K562 (cell line): ENCODE results near the gene KISS1. TPM values are rescaled to one million over a fixed set of nuclear protein-coding genes. Genes with fewer than 3 reads are reported as not detected.

ENCODE experiments used
- ATAC-seq: fragments of 200-7000 bp; cut with Tn5 transposase; 3 replicates; pipeline ENCODE4 v1.9.1; 2020; ENCODE audit warnings: moderate library complexity
- BruUV-seq: library from RNA; stranded (reverse); fragments of 400-500 nt; replicated peaks from 2 replicates; lab custom pipeline; 2021; lab: Mats Ljungman, UMichigan
- CTCF ChIA-PET: fragments of 300-600 bp; formaldehyde crosslinking; extraction: SDS; loops from one replicate; lab custom pipeline; 2021; ENCODE audit warnings: low intra/inter-chr PET ratio; lab: Yijun Ruan, JAX
- POLR2A ChIA-PET: fragments of 300-600, 350-650 bp; sonication (Branson Sonifier 250); formaldehyde crosslinking; extraction: SDS; loops from one replicate; lab custom pipeline; 2021; ENCODE audit warnings: antibody characterized with exemption, inconsistent platforms; lab: Yijun Ruan, JAX
- DNase-seq, 4 experiments: peaks; one replicate each; pipeline versions ENCODE4 v3.0.0 to v3.0.0-alpha.2; 2011 to 2018; ENCODE audit warnings: low spot score in 3 of 4, mixed read lengths in 3 of 4; ENCODE audit errors: extremely low read depth in 1 of 4
- FAIRE-seq: peaks from 2 replicates; lab custom pipeline; 2011; peaks lifted over from hg19 to GRCh38; lab: Jason Lieb, UNC
- H2AFZ ChIP-seq: 2 replicates; pipeline ENCODE4 v1.6.0; 2011; ENCODE audit warnings: low read depth, low read length, control low read depth, inconsistent platforms
- H3K27ac ChIP-seq: fragments of 200-600 bp; 3 replicates; pipeline ENCODE4 v1.8.0; 2011; ENCODE audit warnings: low read depth, mild to moderate bottlenecking, control low read depth, inconsistent platforms, low read length, moderate library complexity, mixed read lengths; ENCODE audit errors: extremely low read depth
- H3K27me3 ChIP-seq, 2 experiments: fragments of 300-600 bp in 1 of 2; 2 replicates in 1 of 2; 3 replicates in 1 of 2; pipeline versions ENCODE4 v1.6.0 to v1.8.0; 2011; ENCODE audit warnings: inconsistent platforms in 2 of 2, low read length in 2 of 2, mild to moderate bottlenecking in 1 of 2, mixed read lengths in 1 of 2, moderate library complexity in 1 of 2; ENCODE audit not compliant: control insufficient read depth in 2 of 2, insufficient read depth in 2 of 2
- H3K36me3 ChIP-seq: fragments of 300-600 bp; 3 replicates; pipeline ENCODE4 v1.8.0; 2011; ENCODE audit warnings: mild to moderate bottlenecking, low read length, inconsistent platforms; ENCODE audit not compliant: control insufficient read depth, insufficient read depth
- H3K4me1 ChIP-seq, 2 experiments: fragments of 200-600 bp in 1 of 2; replicated peaks in 1 of 2; 2 replicates in 1 of 2; 3 replicates in 1 of 2; pipeline versions ENCODE4 v1.5.1 to v1.8.0; 2011; ENCODE audit warnings: inconsistent platforms in 2 of 2, low read length in 2 of 2, mild to moderate bottlenecking in 1 of 2, mixed read lengths in 1 of 2, moderate library complexity in 1 of 2; ENCODE audit not compliant: control insufficient read depth in 2 of 2, insufficient read depth in 2 of 2
- H3K4me2 ChIP-seq: 2 replicates; pipeline ENCODE4 v1.6.1; 2011; ENCODE audit warnings: low read length, control low read depth, inconsistent platforms, mixed read lengths; ENCODE audit not compliant: insufficient read depth
- H3K4me3 ChIP-seq: fragments of 200-600 bp; sonication (generic), shearing (Covaris generic); 2 replicates; pipeline ENCODE4 v1.5.1; 2016; ENCODE audit warnings: control low read depth, inconsistent platforms
- H3K79me2 ChIP-seq: fragments of 200-600 bp; 3 replicates; pipeline ENCODE4 v1.8.0; 2011; ENCODE audit warnings: low read length, inconsistent platforms; ENCODE audit not compliant: control insufficient read depth, insufficient read depth
- H3K9ac ChIP-seq, 2 experiments: 2 replicates each; pipeline versions ENCODE4 v1.6.0 to v1.6.1; 2011; ENCODE audit warnings: low read depth in 2 of 2, low read length in 2 of 2, control low read depth in 1 of 2, inconsistent platforms in 1 of 2, mild to moderate bottlenecking in 1 of 2, mixed read lengths in 1 of 2; ENCODE audit not compliant: insufficient read depth in 1 of 2
- H3K9me1 ChIP-seq: one replicate; pipeline ENCODE4 v1.6.0; 2011; ENCODE audit warnings: inconsistent platforms, mild to moderate bottlenecking, low read length, moderate library complexity; ENCODE audit not compliant: control insufficient read depth, insufficient read depth
- H3K9me3 ChIP-seq: replicated peaks from 2 replicates; pipeline ENCODE4 v1.5.1; 2011; ENCODE audit warnings: low read depth, low read length, inconsistent platforms; ENCODE audit not compliant: control insufficient read depth, insufficient read depth
- H4K20me1 ChIP-seq: replicated peaks from 2 replicates; pipeline ENCODE4 v1.6.1; 2011; ENCODE audit warnings: low read length, inconsistent platforms, mixed read lengths; ENCODE audit not compliant: control insufficient read depth, insufficient read depth
- CBX5 ChIP-seq: IDR thresholded peaks from 2 replicates; pipeline ENCODE4 v1.6.1; 2014; ENCODE audit warnings: low read depth, borderline replicate concordance
- CREM ChIP-seq: IDR thresholded peaks from 2 replicates; pipeline ENCODE4 v1.6.1; 2014; ENCODE audit warnings: antibody characterized with exemption, low read depth
- HNRNPK ChIP-seq: fragments of 200-400 bp; formaldehyde crosslinking; IDR thresholded peaks from one replicate; pipeline ENCODE4 v1.6.1; 2018; ENCODE audit warnings: mild to moderate bottlenecking, low read depth, low read length; ENCODE audit not compliant: poor library complexity, severe bottlenecking
- MYC ChIP-seq, 2 experiments: fragments of 250-450 bp in 1 of 2; sonication (Bioruptor Pico) in 1 of 2; IDR thresholded peaks; 2 replicates each; pipeline versions ENCODE4 v1.5.1 to v1.6.1; 2012 to 2021; ENCODE audit warnings: low read depth in 2 of 2, borderline replicate concordance in 1 of 2, improper control_type of control experiment in 1 of 2, low read length in 1 of 2, mild to moderate bottlenecking in 1 of 2, moderate library complexity in 1 of 2
- STAG1 ChIP-seq: sonication (generic); formaldehyde crosslinking; IDR thresholded peaks from 2 replicates; pipeline ENCODE4 v1.5.0; 2020; ENCODE audit warnings: missing genetic modification reagents, borderline replicate concordance
- TARDBP ChIP-seq: fragments of 450-650 bp; IDR thresholded peaks from 2 replicates; pipeline ENCODE4 v1.6.1; 2016
- ZNF347 ChIP-seq: fragments of 450-650 bp; formaldehyde crosslinking; IDR thresholded peaks from 2 replicates; pipeline ENCODE4 v1.4.0; 2020; ENCODE audit warnings: low read depth, mild to moderate bottlenecking, moderate library complexity
- ZNF436 ChIP-seq: fragments of 250-450, 450-650 bp; sonication (Bioruptor Pico); formaldehyde crosslinking; IDR thresholded peaks from 2 replicates; pipeline ENCODE4 v1.7.0; 2020; ENCODE audit warnings: mild to moderate bottlenecking
- WGBS: fragments of 100-300 bp; shearing (Covaris generic); methylation state at CpG from one replicate; pipeline ENCODE4 v1.1.6; 2016; ENCODE audit warnings: low coverage, mixed read lengths; ENCODE audit not compliant: insufficient coverage; ENCODE audit errors: missing lambda C conversion rate; 5-methylcytosine and 5-hydroxymethylcytosine counted together
- in situ Hi-C: fragments of 300-500 bp; cut with MboI; formaldehyde crosslinking; loops from 4 replicates; pipeline ENCODE4 v1.15.0; 2018; ENCODE audit warnings: inconsistent platforms, mixed read lengths
- intact Hi-C: fragments of 100-400 bp; cut with micrococcal nuclease; formaldehyde crosslinking; loops from 2 replicates; pipeline ENCODE4 v1.14.2; 2022
- polyA plus RNA-seq, 8 experiments: library from polyadenylated mRNA; depleted of rRNA in 4 of 8; stranded (reverse) in 5 of 8; unstranded in 3 of 8; fragments of >200 nt; fragmentation: Nextera tagmentation in 2 of 8; fragmentation: Illumina TruSeq in 1 of 8; extraction: Ambion mirVana in 2 of 8; extraction: Trizol in 1 of 8; gene quantifications; 2 replicates each; pipeline versions ENCODE4 v1.2.1 to v1.2.3, GENCODE V29; 2011 to 2014; ENCODE audit warnings: inconsistent platforms in 1 of 8, missing spikeins in 1 of 8
- total RNA-seq, 7 experiments: library from RNA; depleted of rRNA in 6 of 7; stranded (reverse); fragments of >200 nt in 6 of 7; fragmentation: Illumina TruSeq in 2 of 7; extraction: Trizol in 2 of 7; gene quantifications; 2 replicates each; pipeline versions ENCODE4 v1.2.1 to v1.2.3, GENCODE V29; 2011 to 2021; ENCODE audit warnings: low replicate concordance in 1 of 7
- TF ChIP-seq, protein P1 (sequence below): fragments of 450-650 bp; IDR thresholded peaks from 2 replicates; pipeline ENCODE4 v1.6.1; 2016; ENCODE audit warnings: missing biosample characterization, missing genetic modification characterization
- TF ChIP-seq, protein P2 (sequence below): fragments of 250-450 bp; sonication (Bioruptor Pico); IDR thresholded peaks from 2 replicates; pipeline ENCODE4 v1.8.0; 2021; ENCODE audit warnings: moderate library complexity, mild to moderate bottlenecking, inconsistent platforms
- TF ChIP-seq, protein P3 (sequence below): fragments of 250-450 bp; sonication (Bioruptor Pico); IDR thresholded peaks from 2 replicates; pipeline ENCODE4 v1.5.0; 2021

KISS1 gene
- total and polyA plus RNA-seq, 9 of the 15 experiments (the other 6 are each of a cell fraction or from before 2014, with no cell fraction given), result 0.31 TPM; not detected in 8

DNA sequence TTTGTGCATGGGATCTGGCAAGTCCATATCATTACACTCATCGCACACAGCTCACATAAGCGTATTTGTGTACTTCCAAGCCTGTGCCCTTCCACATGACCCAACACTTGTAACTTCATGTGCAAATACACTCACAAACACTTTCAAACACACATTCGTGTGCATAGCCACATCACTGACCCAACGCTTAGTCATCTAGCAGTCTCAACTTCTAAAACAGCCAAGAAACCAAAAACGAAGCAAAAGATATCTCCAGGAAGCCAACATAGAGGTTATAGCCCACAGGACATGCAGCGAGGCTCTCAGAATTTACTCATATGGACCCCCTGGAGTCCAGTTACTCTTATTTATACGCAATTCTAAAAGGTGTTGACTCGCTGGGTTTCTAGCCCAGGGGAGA, 28.4 kb upstream of the KISS1 start (continued):
- TF ChIP-seq, protein P1, sequence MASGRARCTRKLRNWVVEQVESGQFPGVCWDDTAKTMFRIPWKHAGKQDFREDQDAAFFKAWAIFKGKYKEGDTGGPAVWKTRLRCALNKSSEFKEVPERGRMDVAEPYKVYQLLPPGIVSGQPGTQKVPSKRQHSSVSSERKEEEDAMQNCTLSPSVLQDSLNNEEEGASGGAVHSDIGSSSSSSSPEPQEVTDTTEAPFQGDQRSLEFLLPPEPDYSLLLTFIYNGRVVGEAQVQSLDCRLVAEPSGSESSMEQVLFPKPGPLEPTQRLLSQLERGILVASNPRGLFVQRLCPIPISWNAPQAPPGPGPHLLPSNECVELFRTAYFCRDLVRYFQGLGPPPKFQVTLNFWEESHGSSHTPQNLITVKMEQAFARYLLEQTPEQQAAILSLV (tag), result no peak
- TF ChIP-seq, protein P2, sequence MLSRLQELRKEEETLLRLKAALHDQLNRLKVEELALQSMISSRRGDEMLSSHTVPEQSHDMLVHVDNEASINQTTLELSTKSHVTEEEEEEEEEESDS (CRISPR knock-in tag), result no peak
- TF ChIP-seq HNRNPK, result no peak
- no peak for TF ChIP-seq STAG1 (CRISPR knock-in tag)
- TF ChIP-seq, protein P3, sequence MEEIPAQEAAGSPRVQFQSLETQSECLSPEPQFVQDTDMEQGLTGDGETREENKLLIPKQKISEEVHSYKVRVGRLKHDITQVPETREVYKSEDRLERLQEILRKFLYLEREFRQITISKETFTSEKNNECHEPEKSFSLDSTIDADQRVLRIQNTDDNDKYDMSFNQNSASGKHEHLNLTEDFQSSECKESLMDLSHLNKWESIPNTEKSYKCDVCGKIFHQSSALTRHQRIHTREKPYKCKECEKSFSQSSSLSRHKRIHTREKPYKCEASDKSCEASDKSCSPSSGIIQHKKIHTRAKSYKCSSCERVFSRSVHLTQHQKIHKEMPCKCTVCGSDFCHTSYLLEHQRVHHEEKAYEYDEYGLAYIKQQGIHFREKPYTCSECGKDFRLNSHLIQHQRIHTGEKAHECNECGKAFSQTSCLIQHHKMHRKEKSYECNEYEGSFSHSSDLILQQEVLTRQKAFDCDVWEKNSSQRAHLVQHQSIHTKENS (CRISPR knock-in tag), result no peak
- TF ChIP-seq ZNF436 (CRISPR knock-in tag), result no peak
- TF ChIP-seq TARDBP, result no peak
- TF ChIP-seq CREM, result no peak

DNA sequence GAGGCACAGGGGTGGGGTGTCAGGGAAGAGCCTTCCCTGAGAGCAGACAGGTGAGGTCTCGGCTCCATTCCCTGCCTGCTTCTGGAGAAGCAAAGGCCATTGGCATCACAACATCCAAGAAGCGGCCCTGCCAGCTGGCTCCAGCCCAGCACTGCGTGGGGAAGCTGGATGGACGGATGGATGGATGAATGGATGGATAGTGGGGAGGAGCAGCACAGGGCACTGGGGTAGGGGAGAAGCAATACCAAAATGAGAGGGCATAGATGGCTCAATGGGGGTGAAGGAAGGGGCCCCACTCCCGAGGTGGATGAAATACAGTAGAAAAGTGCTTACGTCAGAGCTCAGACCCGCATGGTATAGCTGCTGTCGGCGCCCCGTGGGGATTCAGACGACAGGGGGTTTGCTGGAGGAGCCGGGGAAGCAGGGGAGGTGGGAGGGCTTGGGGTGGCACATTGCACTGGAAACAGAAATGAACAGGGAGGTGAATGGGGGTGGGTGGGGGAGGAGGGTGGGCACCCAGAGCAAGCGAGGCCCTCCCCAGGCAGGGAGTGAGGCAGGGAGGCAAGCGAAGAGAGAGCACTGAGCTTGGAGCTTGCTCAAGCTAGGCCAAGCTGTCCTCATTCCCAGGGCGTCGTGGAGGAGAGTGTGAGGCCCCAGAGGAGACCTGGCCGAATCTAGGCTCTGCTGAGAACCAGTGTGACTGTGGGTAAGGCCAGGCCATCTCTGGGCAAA, 27.0 kb upstream of the KISS1 start:
- peaks cover 12 to 17% of the 10 kb centered on the region in 2 experiments; a peak in 4 of 5 replicates for H3K4me1 ChIP-seq
- no peaks in the 10 kb centered on the region for H3K79me2 ChIP-seq
- CTCF ChIA-PET, result no interaction called here
- TF ChIP-seq CBX5, result no peak
- TF ChIP-seq ZNF347, result no peak
- no peak for TF ChIP-seq MYC (IDR thresholded peaks at IDR 0.05; ENCODE audit: low read depth, low read length)
- TF ChIP-seq MYC (CRISPR knock-in tag; IDR thresholded peaks at IDR 0.05; ENCODE audit: borderline replicate concordance, low read depth), result no peak
- TF ChIP-seq, all 486 proteins: peak for 0
- H4K20me1 ChIP-seq, result peaks cover 15% of the 10 kb centered on the region
- ATAC-seq (no peak), FAIRE-seq (no peak), DNase-seq (no peak)
- no peak overlapping the region for H3K4me2 ChIP-seq
- H2AFZ ChIP-seq, result no peak overlapping the region
- intact Hi-C loops, result no loop called here
- POLR2A ChIA-PET, result interaction anchor here (0.8 to 1.2 kb wide), 2 partner anchors 9 to 14 kb away, joined by 3 read pairs; partner anchors contain the start of gene GOLT1A
- peaks cover 11 to 44% of the 10 kb centered on the region in 2 experiments for H3K27me3 ChIP-seq
- no peak overlapping the region for H3K9ac ChIP-seq
- no peaks in the 10 kb centered on the region for H3K36me3 ChIP-seq
- no peak overlapping the region for H3K4me3 ChIP-seq
- no peaks in the 10 kb centered on the region for H3K9me1 ChIP-seq
- no TSS peak for BruUV-seq
- WGBS, result 3% methylated on average over 13 of the region's 17 CpGs
- in situ Hi-C loops, result no loop called here
- no peaks in the 10 kb centered on the region for H3K9me3 ChIP-seq
- H3K27ac ChIP-seq, result no peak overlapping the region
